Esophagus squamous epithelium (tissue), 5 donors: ENCODE results near the gene CFI. TPM values are rescaled to one million over a fixed set of nuclear protein-coding genes. Genes with fewer than 3 reads are reported as not detected.
A peak's percentile ranks its signal among the peaks of the same experiment; 100 is the strongest.

Experiments used
- DNase-seq: peaks from one replicate; lab custom pipeline; 2025; lab: John Stamatoyannopoulos, UW
- H3K27ac ChIP-seq, 4 donors: fragments of 200-600 bp; sonication (generic); one replicate each; pipeline ENCODE4 v1.5.1; 2016 to 2019; ENCODE audit warnings: mild to moderate bottlenecking in 1 of 4
- H3K27me3 ChIP-seq, 4 donors: fragments of 200-600 bp; sonication (generic); 1 replicate in 3 of 4; 2 replicates in 1 of 4; pipeline versions ENCODE4 v1.5.1 to v1.6.0; 2017 to 2021; ENCODE audit warnings: antibody characterized with exemption in 1 of 4
- H3K36me3 ChIP-seq, 3 donors: fragments of 200-600 bp; sonication (generic); one replicate each; pipeline ENCODE4 v1.5.1; 2016 to 2019
- H3K4me1 ChIP-seq, 3 donors: fragments of 200-600 bp; sonication (generic); one replicate each; pipeline ENCODE4 v1.5.1; 2017 to 2019
- H3K4me3 ChIP-seq, 4 donors: fragments of 200-600 bp; sonication (generic); 1 replicate in 3 of 4; 2 replicates in 1 of 4; pipeline ENCODE4 v1.5.1; 2016 to 2019; ENCODE audit warnings: mild to moderate bottlenecking in 2 of 4, moderate library complexity in 1 of 4
- H3K9me3 ChIP-seq, 3 donors: fragments of 200-600 bp; sonication (generic); one replicate each; pipeline ENCODE4 v1.5.1; 2016 to 2019
- CTCF ChIP-seq, 6 experiments: fragments of 450-650 bp in 4 of 6; fragments of 200-600 bp in 2 of 6; sonication (generic) in 2 of 6; IDR thresholded peaks; one replicate each; pipeline ENCODE4 v1.5.1; 2016 to 2019; ENCODE audit warnings: antibody characterized with exemption in 6 of 6, mild to moderate bottlenecking in 4 of 6, moderate library complexity in 4 of 6
- POLR2A ChIP-seq, 4 donors: fragments of 450-650 bp; IDR thresholded peaks; one replicate each; pipeline ENCODE4 v1.6.1; 2017; ENCODE audit warnings: antibody characterized with exemption in 4 of 4, mild to moderate bottlenecking in 4 of 4, moderate library complexity in 3 of 4
- WGBS, 2 donors: methylation state at CpG; one replicate each; pipeline ENCODE4 v1.1.5; 2018; 5-methylcytosine and 5-hydroxymethylcytosine counted together
- intact Hi-C: fragments of 100-400 bp; cut with DNase I; formaldehyde crosslinking; loops from one replicate; pipeline ENCODE4 v1.15.0; 2022
- total RNA-seq, 4 donors: library from RNA; depleted of rRNA; stranded (reverse); fragments of >200 nt; gene quantifications; one replicate each; pipeline ENCODE4 v1.1.0, GENCODE V29; 2016
- donor health status: DM: yes; HTN: yes; CAD: no.

CFI gene
- total RNA-seq, 4 donors from 2014 or later: 6.1 to 45.1 (median 11.0) TPM

DNA sequence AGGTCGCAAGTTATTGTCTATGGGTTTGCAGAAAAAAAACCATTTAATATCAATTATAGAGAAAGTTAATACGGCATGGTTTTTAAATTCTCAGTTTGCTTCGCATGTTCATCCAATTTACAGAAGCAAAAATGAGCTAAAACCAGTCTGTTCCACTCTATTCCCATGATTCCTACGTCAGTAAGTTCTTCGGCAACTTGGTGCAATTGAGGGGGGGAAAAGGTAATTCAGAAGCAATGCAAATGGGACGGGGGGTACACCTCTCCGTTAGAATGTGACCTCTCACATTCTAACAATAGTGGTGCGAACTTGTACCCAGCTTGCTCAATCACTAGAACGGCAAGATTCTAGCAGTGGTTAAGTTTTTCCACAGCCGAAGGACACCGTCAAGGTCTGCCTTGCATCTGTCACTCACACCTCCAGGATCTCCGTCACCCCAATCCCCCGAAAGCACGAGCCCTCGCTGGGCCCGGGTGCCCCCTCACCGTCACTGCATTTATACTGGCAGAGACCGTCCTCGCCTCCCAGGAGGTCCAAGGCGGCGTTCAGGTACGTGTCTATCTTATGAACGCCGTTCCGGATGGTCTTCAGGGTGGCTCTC is 72.6 kb downstream of the CFI start:
- Histone ChIP-seq H3K9me3 (no peaks in the 10 kb centered on the region), H3K27ac (peak overlapping the region; percentile 88 to 91 (median 89)), H3K27me3 (no peaks in the 10 kb centered on the region), H3K4me1 (peaks cover 3 to 31% (median 5%) of the 10 kb centered on the region in 3 donors), H3K36me3 (no peaks in the 10 kb centered on the region), H3K4me3 (peak overlapping the region; percentile 78 to 94 (median 83))
- intact Hi-C loops: loop anchor here (5.0 to 10.0 kb wide), 2 partner anchors 88 to 294 kb away; partner anchors contain the start of genes GAR1 and SEC24B
- TF ChIP-seq POLR2A (IDR thresholded peaks at IDR 0.05): no peak
- TF ChIP-seq CTCF (IDR thresholded peaks at IDR 0.05): no peak
- 3% methylated on average over 17 to 21 of the region's 25 CpGs for WGBS, 2 donors
- DNase-seq: no peak

DNA sequence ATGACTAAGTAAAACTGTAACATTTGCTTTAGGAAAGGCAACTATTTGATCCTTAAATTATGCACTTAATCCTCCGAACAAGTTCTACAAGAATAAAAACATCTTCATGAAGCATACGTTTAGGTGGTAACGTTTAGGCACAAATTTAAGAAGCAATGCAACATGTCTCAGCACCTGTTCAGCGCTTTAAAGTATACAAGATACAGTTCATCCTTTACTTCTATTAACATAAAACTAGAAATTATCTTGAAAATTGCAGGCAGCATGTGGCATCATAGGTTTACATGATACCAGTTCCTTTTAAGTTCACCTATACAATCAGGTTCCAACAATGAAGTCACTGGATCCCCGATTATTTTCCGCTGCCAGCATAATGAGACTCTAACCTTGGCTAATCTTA is 73.4 kb downstream of the CFI start:
- H3K27me3 ChIP-seq: no peaks in the 10 kb centered on the region
- intact Hi-C loops: loop anchor here (5.0 to 10.0 kb wide), 2 partner anchors 89 to 294 kb away; partner anchors contain the start of genes GAR1 and SEC24B
- TF ChIP-seq CTCF (IDR thresholded peaks at IDR 0.05): no peak
- no peak for TF ChIP-seq POLR2A (IDR thresholded peaks at IDR 0.05)
- peaks cover 3 to 31% (median 5%) of the 10 kb centered on the region in 3 donors for H3K4me1 ChIP-seq
- WGBS, 2 donors: 43 to 50% methylated on average over 6 of the region's 6 CpGs
- no peaks in the 10 kb centered on the region for H3K9me3 ChIP-seq
- peak overlapping the region; percentile 78 to 94 (median 83) for H3K4me3 ChIP-seq
- H3K36me3 ChIP-seq: no peaks in the 10 kb centered on the region
- DNase-seq: no peak
- H3K27ac ChIP-seq: peak overlapping the region in 3 of 4 donors; percentile 88 to 91 (median 88)

DNA sequence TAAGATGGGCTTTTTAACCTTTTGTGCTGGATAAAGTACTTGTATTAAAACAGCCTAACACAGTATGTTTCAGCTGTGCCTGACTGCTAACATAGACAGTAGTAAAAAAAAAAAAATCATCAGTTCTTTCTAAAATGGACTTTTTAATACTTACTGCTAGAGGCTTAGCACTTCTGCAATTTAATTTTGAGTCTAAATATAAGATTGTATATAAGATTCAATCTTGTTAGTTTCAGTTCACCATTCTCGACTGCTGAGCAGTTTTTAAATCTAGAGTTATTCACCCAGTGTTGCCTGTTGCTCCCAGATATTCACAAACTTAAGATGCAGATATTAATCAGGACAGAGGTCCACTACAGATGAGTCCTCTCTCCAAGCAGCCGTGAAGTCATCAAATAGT is 78.7 kb downstream of the CFI start:
- no peak for TF ChIP-seq POLR2A (IDR thresholded peaks at IDR 0.05)
- TF ChIP-seq CTCF (IDR thresholded peaks at IDR 0.05): no peak
- Histone ChIP-seq H3K4me3 (no peak overlapping the region), H3K27ac (no peak overlapping the region), H3K4me1 (peaks cover 0 to 10% (median 2%) of the 10 kb centered on the region in 3 donors), H3K9me3 (no peaks in the 10 kb centered on the region), H3K27me3 (no peaks in the 10 kb centered on the region), H3K36me3 (peaks cover 0 to 8% (median 0%) of the 10 kb centered on the region in 3 donors)
- WGBS, 2 donors: 82 to 84% methylated on average over 2 of the region's 2 CpGs
- DNase-seq: no peak
- intact Hi-C loops: loop anchor here (10.0 kb wide), 1 partner anchor 288 kb away; the partner anchor contains the start of gene SEC24B

- no peak overlapping the region for H3K27ac ChIP-seq
- H3K27me3 ChIP-seq: no peaks in the 10 kb centered on the region
- H3K9me3 ChIP-seq: no peaks in the 10 kb centered on the region
- no peak for DNase-seq
- peaks cover 0 to 10% (median 0%) of the 10 kb centered on the region in 3 donors for H3K36me3 ChIP-seq
- TF ChIP-seq POLR2A (IDR thresholded peaks at IDR 0.05): no peak
- no peak for TF ChIP-seq CTCF (IDR thresholded peaks at IDR 0.05)
- no peak overlapping the region for H3K4me3 ChIP-seq
- intact Hi-C loops: loop anchor here (10.0 kb wide), 1 partner anchor 288 kb away; the partner anchor contains the start of gene SEC24B
- H3K4me1 ChIP-seq: peaks cover 0 to 3% (median 0%) of the 10 kb centered on the region in 3 donors
Observed at GRCh38 chr4:109722357-109722756, 79.4 kb downstream of the CFI start.

DNA sequence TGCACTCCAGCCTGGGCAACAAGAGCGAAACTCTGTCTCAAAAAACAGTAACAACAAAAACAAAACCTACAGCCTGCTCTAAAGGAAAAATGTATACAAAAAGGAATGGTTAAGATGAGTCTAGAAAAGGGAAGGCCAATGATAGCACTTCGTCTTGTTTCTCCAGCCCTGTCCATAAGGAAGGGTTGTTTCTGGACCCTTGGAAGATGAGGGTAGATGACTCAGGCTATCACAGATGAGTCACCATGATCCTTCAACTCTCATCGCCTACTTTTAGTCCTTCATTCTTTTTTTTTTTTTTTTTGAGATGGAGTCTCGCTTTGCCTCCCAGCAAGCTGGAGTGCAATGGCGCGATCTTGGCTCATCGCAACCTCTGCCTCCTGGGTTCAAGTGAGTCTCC is 80.8 kb downstream of the CFI start:
- H3K4me3 ChIP-seq: no peak overlapping the region
- H3K9me3 ChIP-seq: no peaks in the 10 kb centered on the region
- 83 to 91% methylated on average over 7 of the region's 7 CpGs for WGBS, 2 donors
- H3K4me1 ChIP-seq: no peaks in the 10 kb centered on the region
- no peaks in the 10 kb centered on the region for H3K27me3 ChIP-seq
- peaks cover 0 to 23% (median 0%) of the 10 kb centered on the region in 3 donors for H3K36me3 ChIP-seq
- no peak for DNase-seq
- TF ChIP-seq POLR2A (IDR thresholded peaks at IDR 0.05) (no peak), CTCF (IDR thresholded peaks at IDR 0.05) (no peak)
- intact Hi-C loops: loop anchor here (10.0 kb wide), 1 partner anchor 286 kb away; the partner anchor contains the start of gene SEC24B
- no peak overlapping the region for H3K27ac ChIP-seq
